ENCODE results near the gene FAT1. TPM values are rescaled to one million over a fixed set of nuclear protein-coding genes. Genes with fewer than 3 reads are reported as not detected.

Gene FAT1
- total and polyA plus RNA-seq, 9 of the 15 experiments (the other 6 are each of a cell fraction or from before 2014, with no cell fraction given), result 6.0 to 38.4 (median 21.4) TPM

DNA sequence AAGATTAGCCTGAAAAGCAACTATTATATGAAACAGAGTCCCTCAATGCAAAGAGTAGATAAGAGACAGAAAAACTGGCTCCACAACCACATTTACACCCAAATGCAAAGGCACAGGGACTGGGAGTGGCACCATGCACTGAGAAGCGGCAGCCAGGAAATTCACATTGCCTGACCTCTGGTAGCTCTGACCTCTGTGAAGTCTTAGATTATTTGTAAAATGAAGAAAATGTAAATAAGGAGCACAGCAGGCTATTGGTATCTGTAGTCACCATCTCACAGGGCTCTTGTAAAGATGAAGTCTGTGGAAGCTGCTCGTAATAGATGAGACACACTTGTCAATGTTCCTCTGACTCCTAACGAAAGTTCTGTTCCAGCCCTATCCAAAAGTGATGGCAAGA is 69.7 kb downstream of the FAT1 start:
- DNase-seq (ENCODE audit: extremely low read depth in 1 of 4, low spot score in 3 of 4), result peak in 1 of 4 experiments; percentile 14
- WGBS (ENCODE audit: insufficient coverage, low coverage, missing lambda C conversion rate), result 22% methylated on average over 3 of the region's 3 CpGs
- no peak for TF ChIP-seq GTF2A2 (tag; IDR thresholded peaks at IDR 0.05)
- no peak for TF ChIP-seq HNRNPLL (IDR thresholded peaks at IDR 0.05; ENCODE audit: low read depth, low read length, poor library complexity, severe bottlenecking)
- no peak for TF ChIP-seq SIX5 (IDR thresholded peaks at IDR 0.05; ENCODE audit: borderline replicate concordance in 1 of 2, insufficient read depth in 1 of 2, low read depth in 1 of 2, low read length in 2 of 2)
- H4K20me1 ChIP-seq (replicated peaks; ENCODE audit: control insufficient read depth, insufficient read depth, low read length), result no peaks in the 10 kb centered on the region
- no peaks in the 10 kb centered on the region for H3K79me2 ChIP-seq (ENCODE audit: control insufficient read depth, insufficient read depth, low read length)
- no peaks in the 10 kb centered on the region for H3K36me3 ChIP-seq (ENCODE audit: control insufficient read depth, insufficient read depth, low read length)
- no peaks in the 10 kb centered on the region for H3K9me1 ChIP-seq (ENCODE audit: control insufficient read depth, insufficient read depth, low read length)
- POLR2A ChIA-PET, result no interaction called here
- ATAC-seq, result peak; percentile 29; the same call in 1 of the 3 replicates
- H3K27ac ChIP-seq (ENCODE audit: extremely low read depth, low read depth, low read length), result peak overlapping the region; percentile 5; the same call in 1 of the 3 replicates
- H3K27me3 ChIP-seq (ENCODE audit: control insufficient read depth in 2 of 2, insufficient read depth in 2 of 2, low read length in 2 of 2), result no peaks in the 10 kb centered on the region; a peak in 1 of 5 replicates
- in situ Hi-C loops (cut with MboI), result no loop called here
- H3K9ac ChIP-seq (ENCODE audit: insufficient read depth in 1 of 2, low read depth in 2 of 2, low read length in 2 of 2), result 0 out of 4 replicates have a peak overlapping the region, but pooled peaks of 1 of the 2 experiments have one; percentile 4
- no TSS peak for BruUV-seq (replicated peaks)
- no peaks in the 10 kb centered on the region for H3K9me3 ChIP-seq (replicated peaks; ENCODE audit: control insufficient read depth, insufficient read depth, low read depth, low read length)
- intact Hi-C loops (cut with micrococcal nuclease), result no loop called here
- peaks cover 0 to 4% of the 10 kb centered on the region in 2 experiments; a peak in 1 of 5 replicates for H3K4me1 ChIP-seq (replicated peaks in 1 of 2; ENCODE audit: control insufficient read depth in 2 of 2, insufficient read depth in 2 of 2, low read length in 2 of 2)
- H3K4me3 ChIP-seq, result no peak overlapping the region
- no peak overlapping the region; the same call in 1 of the 2 replicates for H3K4me2 ChIP-seq (ENCODE audit: insufficient read depth, low read length)
- peak; percentile 67 for FAIRE-seq
- CTCF ChIA-PET (ENCODE audit: low intra/inter-chr PET ratio), result no interaction called here
- H2AFZ ChIP-seq (ENCODE audit: low read depth, low read length), result no peak overlapping the region

- Histone ChIP-seq H3K27ac (ENCODE audit: extremely low read depth, low read depth, low read length) (no peak overlapping the region), H3K4me1 (replicated peaks in 1 of 2; ENCODE audit: control insufficient read depth in 2 of 2, insufficient read depth in 2 of 2, low read length in 2 of 2) (peaks cover 0 to 4% of the 10 kb centered on the region in 2 experiments; a peak in 1 of 5 replicates), H4K20me1 (replicated peaks; ENCODE audit: control insufficient read depth, insufficient read depth, low read length) (no peaks in the 10 kb centered on the region), H3K9me3 (replicated peaks; ENCODE audit: control insufficient read depth, insufficient read depth, low read depth, low read length) (no peaks in the 10 kb centered on the region), H3K4me2 (ENCODE audit: insufficient read depth, low read length) (no peak overlapping the region), H3K9ac (ENCODE audit: insufficient read depth in 1 of 2, low read depth in 2 of 2, low read length in 2 of 2) (no peak overlapping the region), H3K79me2 (ENCODE audit: control insufficient read depth, insufficient read depth, low read length) (no peaks in the 10 kb centered on the region), H3K4me3 (no peak overlapping the region), H3K36me3 (ENCODE audit: control insufficient read depth, insufficient read depth, low read length) (no peaks in the 10 kb centered on the region), H3K9me1 (ENCODE audit: control insufficient read depth, insufficient read depth, low read length) (no peaks in the 10 kb centered on the region), H2AFZ (ENCODE audit: low read depth, low read length) (no peak overlapping the region), H3K27me3 (ENCODE audit: control insufficient read depth in 2 of 2, insufficient read depth in 2 of 2, low read length in 2 of 2) (no peaks in the 10 kb centered on the region; a peak in 1 of 5 replicates)
- no peak for ATAC-seq
- ChIA-PET CTCF (ENCODE audit: low intra/inter-chr PET ratio) (no interaction called here), POLR2A (interaction anchor here (1.3 kb wide), 1 partner anchor 12 kb away, joined by 3 read pairs; no protein-coding TSS in a partner anchor)
- BruUV-seq (replicated peaks), result no TSS peak
- in situ Hi-C loops (cut with MboI) (no loop called here), intact Hi-C loops (cut with micrococcal nuclease) (no loop called here)
- no peak for DNase-seq (ENCODE audit: extremely low read depth in 1 of 4, low spot score in 3 of 4)
- 73% methylated on average over 21 of the region's 21 CpGs for WGBS (ENCODE audit: insufficient coverage, low coverage, missing lambda C conversion rate)
- FAIRE-seq, result no peak
- no peak for TF ChIP-seq ILF3 (IDR thresholded peaks at IDR 0.05; ENCODE audit: borderline replicate concordance)
- TF ChIP-seq TAL1 (IDR thresholded peaks at IDR 0.05), result no peak
- TF ChIP-seq ZNF780A (CRISPR knock-in tag; IDR thresholded peaks at IDR 0.05), result no peak
- TF ChIP-seq, protein P1, sequence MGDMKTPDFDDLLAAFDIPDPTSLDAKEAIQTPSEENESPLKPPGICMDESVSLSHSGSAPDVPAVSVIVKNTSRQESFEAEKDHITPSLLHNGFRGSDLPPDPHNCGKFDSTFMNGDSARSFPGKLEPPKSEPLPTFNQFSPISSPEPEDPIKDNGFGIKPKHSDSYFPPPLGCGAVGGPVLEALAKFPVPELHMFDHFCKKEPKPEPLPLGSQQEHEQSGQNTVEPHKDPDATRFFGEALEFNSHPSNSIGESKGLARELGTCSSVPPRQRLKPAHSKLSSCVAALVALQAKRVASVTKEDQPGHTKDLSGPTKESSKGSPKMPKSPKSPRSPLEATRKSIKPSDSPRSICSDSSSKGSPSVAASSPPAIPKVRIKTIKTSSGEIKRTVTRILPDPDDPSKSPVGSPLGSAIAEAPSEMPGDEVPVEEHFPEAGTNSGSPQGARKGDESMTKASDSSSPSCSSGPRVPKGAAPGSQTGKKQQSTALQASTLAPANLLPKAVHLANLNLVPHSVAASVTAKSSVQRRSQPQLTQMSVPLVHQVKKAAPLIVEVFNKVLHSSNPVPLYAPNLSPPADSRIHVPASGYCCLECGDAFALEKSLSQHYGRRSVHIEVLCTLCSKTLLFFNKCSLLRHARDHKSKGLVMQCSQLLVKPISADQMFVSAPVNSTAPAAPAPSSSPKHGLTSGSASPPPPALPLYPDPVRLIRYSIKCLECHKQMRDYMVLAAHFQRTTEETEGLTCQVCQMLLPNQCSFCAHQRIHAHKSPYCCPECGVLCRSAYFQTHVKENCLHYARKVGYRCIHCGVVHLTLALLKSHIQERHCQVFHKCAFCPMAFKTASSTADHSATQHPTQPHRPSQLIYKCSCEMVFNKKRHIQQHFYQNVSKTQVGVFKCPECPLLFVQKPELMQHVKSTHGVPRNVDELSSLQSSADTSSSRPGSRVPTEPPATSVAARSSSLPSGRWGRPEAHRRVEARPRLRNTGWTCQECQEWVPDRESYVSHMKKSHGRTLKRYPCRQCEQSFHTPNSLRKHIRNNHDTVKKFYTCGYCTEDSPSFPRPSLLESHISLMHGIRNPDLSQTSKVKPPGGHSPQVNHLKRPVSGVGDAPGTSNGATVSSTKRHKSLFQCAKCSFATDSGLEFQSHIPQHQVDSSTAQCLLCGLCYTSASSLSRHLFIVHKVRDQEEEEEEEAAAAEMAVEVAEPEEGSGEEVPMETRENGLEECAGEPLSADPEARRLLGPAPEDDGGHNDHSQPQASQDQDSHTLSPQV (IDR thresholded peaks at IDR 0.05), result no peak
- no peak for TF ChIP-seq EWSR1 (IDR thresholded peaks at IDR 0.05; ENCODE audit: borderline replicate concordance, low read depth, partially characterized antibody)
- TF ChIP-seq TOE1 (IDR thresholded peaks at IDR 0.05; ENCODE audit: borderline replicate concordance), result no peak
- TF ChIP-seq TOE1 (CRISPR knock-in tag; IDR thresholded peaks at IDR 0.05; ENCODE audit: borderline replicate concordance, low read depth), result no peak
- no peak for TF ChIP-seq ASH1L (IDR thresholded peaks at IDR 0.05; ENCODE audit: borderline replicate concordance, low read depth, partially characterized antibody)
- no peak for TF ChIP-seq ZNF121 (CRISPR knock-in tag; conservative IDR thresholded peaks at IDR 0.05)
These were observed 72.0 kb downstream of the FAT1 start for GRCh38 chr4:186651624-186652023.
